Measurements from ENCODE around the gene TENM3.

The TENM3 gene

GRCh38 chr4:182447767-182448280 lies 204.6 kb downstream of the TENM3 start:
- TF ChIP-seq ZFX (IDR thresholded peaks at IDR 0.05; ENCODE audit: borderline replicate concordance), result no peak
- TF ChIP-seq, protein P1, sequence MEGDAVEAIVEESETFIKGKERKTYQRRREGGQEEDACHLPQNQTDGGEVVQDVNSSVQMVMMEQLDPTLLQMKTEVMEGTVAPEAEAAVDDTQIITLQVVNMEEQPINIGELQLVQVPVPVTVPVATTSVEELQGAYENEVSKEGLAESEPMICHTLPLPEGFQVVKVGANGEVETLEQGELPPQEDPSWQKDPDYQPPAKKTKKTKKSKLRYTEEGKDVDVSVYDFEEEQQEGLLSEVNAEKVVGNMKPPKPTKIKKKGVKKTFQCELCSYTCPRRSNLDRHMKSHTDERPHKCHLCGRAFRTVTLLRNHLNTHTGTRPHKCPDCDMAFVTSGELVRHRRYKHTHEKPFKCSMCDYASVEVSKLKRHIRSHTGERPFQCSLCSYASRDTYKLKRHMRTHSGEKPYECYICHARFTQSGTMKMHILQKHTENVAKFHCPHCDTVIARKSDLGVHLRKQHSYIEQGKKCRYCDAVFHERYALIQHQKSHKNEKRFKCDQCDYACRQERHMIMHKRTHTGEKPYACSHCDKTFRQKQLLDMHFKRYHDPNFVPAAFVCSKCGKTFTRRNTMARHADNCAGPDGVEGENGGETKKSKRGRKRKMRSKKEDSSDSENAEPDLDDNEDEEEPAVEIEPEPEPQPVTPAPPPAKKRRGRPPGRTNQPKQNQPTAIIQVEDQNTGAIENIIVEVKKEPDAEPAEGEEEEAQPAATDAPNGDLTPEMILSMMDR (IDR thresholded peaks at IDR 0.05), result no peak
- no peak overlapping the region for H3K27ac ChIP-seq

DNA sequence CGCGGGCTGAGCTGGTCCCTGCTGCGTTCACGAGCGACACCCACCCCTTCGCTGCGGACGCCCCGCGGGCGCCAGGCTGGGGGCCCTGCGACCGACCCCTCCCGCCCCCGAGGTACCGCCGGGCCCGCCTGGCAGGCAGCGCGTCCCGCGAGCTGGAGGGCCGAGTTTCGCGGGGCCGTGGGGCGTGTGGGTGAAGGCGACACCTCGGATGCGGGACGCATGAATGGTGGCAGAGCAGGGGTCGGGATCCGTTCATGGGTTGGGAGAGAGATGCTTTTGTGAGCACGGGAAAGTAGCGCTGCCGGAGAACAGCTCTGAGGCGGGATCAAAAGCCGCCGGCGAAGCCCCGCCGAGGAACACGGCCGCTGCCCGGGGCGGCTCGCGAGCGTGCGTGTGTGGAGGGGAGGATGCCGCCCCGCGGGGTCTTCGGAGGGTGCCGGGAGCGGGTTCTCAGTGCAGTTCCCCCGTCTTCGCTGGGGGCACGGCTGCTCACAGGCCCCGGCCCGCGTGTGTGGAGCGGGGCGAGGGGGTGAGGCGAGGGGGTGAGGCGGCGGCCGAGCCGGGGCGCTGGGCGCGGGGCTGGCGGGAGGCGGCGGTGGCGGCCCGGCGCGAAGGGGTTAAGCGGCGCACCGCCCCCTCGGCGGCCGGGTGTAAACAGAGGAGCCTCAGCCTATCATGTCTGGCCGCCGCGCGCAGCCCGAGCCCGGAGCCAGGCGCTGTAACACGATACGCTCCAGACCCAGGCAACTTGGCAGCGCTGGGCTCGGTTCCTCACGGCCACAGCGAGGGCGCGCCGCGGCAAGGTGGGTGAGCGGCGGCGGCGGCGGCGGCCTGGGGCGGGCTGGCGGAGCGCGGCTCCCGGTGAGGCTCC lies 205.3 kb downstream of the TENM3 start:
- H3K27ac ChIP-seq, result no peak overlapping the region
- TF ChIP-seq ZFX (IDR thresholded peaks at IDR 0.05; ENCODE audit: borderline replicate concordance), result no peak
- TF ChIP-seq, protein P1 (IDR thresholded peaks at IDR 0.05), result no peak

- H3K27ac ChIP-seq, result no peak overlapping the region
- TF ChIP-seq, protein P1 (IDR thresholded peaks at IDR 0.05), result no peak
Observed at GRCh38 chr4:182449186-182449929, 206.2 kb downstream of the TENM3 start.

DNA sequence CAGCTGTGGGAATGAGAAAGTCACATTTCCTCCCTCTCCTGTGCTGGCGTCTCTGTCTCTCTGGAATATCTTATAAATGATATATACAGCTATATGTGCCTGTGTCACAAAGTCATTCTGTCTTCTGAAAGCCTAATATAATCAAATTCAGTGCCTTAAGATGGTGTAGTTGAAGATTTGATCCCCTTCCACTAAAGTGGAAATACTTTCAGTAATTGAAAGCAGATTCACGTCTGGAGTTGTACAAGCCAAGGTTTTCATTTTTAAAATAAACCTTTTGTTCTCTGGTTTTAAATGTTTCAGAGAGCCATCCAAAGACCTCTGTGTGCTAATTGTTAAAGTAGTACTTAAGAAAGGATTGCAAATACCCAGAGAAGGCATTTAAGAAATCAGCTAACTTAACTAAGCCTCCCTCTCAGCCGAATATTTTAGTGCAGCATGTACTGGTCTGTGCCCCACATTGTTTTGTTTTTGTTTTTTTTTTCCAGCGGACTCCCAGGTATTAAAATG lies 206.8 kb downstream of the TENM3 start:
- TF ChIP-seq, protein P1 (IDR thresholded peaks at IDR 0.05), result no peak
- no peak for TF ChIP-seq ZFX (IDR thresholded peaks at IDR 0.05; ENCODE audit: borderline replicate concordance)
- no peak overlapping the region for H3K27ac ChIP-seq

- no peak for TF ChIP-seq ZFX (IDR thresholded peaks at IDR 0.05; ENCODE audit: borderline replicate concordance)
- TF ChIP-seq, protein P1 (IDR thresholded peaks at IDR 0.05), result no peak
- no peak overlapping the region for H3K27ac ChIP-seq
Observed at GRCh38 chr4:182451441-182451840, 208.2 kb downstream of the TENM3 start.

DNA sequence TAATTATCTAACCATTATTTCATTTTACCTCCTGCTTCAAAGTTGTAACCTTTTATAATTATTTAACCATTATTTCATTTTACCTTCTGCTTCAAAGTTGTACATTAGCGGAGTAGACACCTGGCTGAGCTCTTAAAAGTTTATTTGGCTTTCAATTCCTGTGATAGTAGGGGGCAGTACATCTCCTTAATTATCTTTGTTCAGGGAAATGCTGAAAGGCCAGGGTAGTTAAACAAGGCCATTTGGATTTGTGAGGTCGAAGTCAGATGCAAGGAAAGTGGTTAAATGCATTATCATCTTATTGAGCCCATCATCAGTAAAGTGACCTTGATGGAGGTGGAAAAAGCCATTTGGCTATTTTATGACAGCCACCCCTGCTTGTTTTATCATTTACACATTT lies 210.6 kb downstream of the TENM3 start:
- TF ChIP-seq, protein P1 (IDR thresholded peaks at IDR 0.05), result no peak
- no peak for TF ChIP-seq ZFX (IDR thresholded peaks at IDR 0.05; ENCODE audit: borderline replicate concordance)
- H3K27ac ChIP-seq, result no peak overlapping the region
